HG02678 (cell line): Measurements from ENCODE around the gene MBD6.
"Not testable (repeated sequence)": the region's sequence is repeated elsewhere in the genome, so short reads cannot be mapped to it uniquely, and the experiment has no call there.

Experiments used
- ATAC-seq: cut with Tn5 transposase; IDR thresholded peaks from one replicate; pipeline ENCODE4 v1.9.1; 2021; ENCODE audit warnings: mild to moderate bottlenecking, moderate library complexity; ENCODE audit not compliant: unreplicated experiment

The MBD6 gene

GRCh38 chr12:57568838-57569237 is 46.2 kb downstream of the MBD6 start:
- no peak for ATAC-seq

GRCh38 chr12:57569858-57570257 is 47.2 kb downstream of the MBD6 start:
- no peak for ATAC-seq

- not testable (repeated sequence) for ATAC-seq
Observed at GRCh38 chr12:57570438-57570837, 47.8 kb downstream of the MBD6 start.

GRCh38 chr12:57571926-57572762 is 49.5 kb downstream of the MBD6 start:
- no peak for ATAC-seq

GRCh38 chr12:57574795-57575194 is 52.2 kb downstream of the MBD6 start:
- no peak for ATAC-seq

- no peak for ATAC-seq
Observed at GRCh38 chr12:57575771-57576612, 53.4 kb downstream of the MBD6 start.

- no peak for ATAC-seq
Observed at GRCh38 chr12:57576613-57577160, 54.1 kb downstream of the MBD6 start.

GRCh38 chr12:57577981-57578758 is 55.5 kb downstream of the MBD6 start:
- no peak for ATAC-seq

GRCh38 chr12:57579011-57579410 is 56.4 kb downstream of the MBD6 start:
- no peak for ATAC-seq
